HEK293 (cell line): ENCODE measurements around the gene PDCD4.

Experiments
- REST ChIP-seq: fragments of 450-650 bp; formaldehyde crosslinking; IDR thresholded peaks from 2 replicates; pipeline ENCODE4 v1.5.1; 2016; ENCODE audit warnings: missing biosample characterization, missing genetic modification characterization
- TF ChIP-seq, protein P1 (sequence below): fragments of 450-650 bp; formaldehyde crosslinking; IDR thresholded peaks from 2 replicates; pipeline ENCODE4 v1.5.1; 2016; ENCODE audit warnings: missing biosample characterization, missing genetic modification characterization
- TF ChIP-seq, protein P2 (sequence below): IDR thresholded peaks from 2 replicates; pipeline ENCODE4 v1.6.1; 2011; ENCODE audit warnings: mild to moderate bottlenecking, low read depth, low read length, borderline replicate concordance

- TF ChIP-seq, protein P1, sequence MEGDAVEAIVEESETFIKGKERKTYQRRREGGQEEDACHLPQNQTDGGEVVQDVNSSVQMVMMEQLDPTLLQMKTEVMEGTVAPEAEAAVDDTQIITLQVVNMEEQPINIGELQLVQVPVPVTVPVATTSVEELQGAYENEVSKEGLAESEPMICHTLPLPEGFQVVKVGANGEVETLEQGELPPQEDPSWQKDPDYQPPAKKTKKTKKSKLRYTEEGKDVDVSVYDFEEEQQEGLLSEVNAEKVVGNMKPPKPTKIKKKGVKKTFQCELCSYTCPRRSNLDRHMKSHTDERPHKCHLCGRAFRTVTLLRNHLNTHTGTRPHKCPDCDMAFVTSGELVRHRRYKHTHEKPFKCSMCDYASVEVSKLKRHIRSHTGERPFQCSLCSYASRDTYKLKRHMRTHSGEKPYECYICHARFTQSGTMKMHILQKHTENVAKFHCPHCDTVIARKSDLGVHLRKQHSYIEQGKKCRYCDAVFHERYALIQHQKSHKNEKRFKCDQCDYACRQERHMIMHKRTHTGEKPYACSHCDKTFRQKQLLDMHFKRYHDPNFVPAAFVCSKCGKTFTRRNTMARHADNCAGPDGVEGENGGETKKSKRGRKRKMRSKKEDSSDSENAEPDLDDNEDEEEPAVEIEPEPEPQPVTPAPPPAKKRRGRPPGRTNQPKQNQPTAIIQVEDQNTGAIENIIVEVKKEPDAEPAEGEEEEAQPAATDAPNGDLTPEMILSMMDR (tag by site-specific recombination): no peak
- TF ChIP-seq, protein P2, sequence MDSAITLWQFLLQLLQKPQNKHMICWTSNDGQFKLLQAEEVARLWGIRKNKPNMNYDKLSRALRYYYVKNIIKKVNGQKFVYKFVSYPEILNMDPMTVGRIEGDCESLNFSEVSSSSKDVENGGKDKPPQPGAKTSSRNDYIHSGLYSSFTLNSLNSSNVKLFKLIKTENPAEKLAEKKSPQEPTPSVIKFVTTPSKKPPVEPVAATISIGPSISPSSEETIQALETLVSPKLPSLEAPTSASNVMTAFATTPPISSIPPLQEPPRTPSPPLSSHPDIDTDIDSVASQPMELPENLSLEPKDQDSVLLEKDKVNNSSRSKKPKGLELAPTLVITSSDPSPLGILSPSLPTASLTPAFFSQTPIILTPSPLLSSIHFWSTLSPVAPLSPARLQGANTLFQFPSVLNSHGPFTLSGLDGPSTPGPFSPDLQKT: no peak
- TF ChIP-seq REST (tag by site-specific recombination): no peak
Measured at GRCh38 chr10:110871298-110872084, at the start of gene PDCD4.
